ENCODE data around the gene FSHB. TPM values are rescaled to one million over a fixed set of nuclear protein-coding genes. Genes with fewer than 3 reads are reported as not detected.

The FSHB gene
- total RNA-seq, 1 donor from 2014 or later, result not detected

- intact Hi-C loops (cut with micrococcal nuclease), result no loop called here
- H3K27ac Mint-ChIP-seq, result no peak overlapping the region
These were observed 50.9 kb downstream of the FSHB start for GRCh38 chr11:30281476-30282288.

DNA sequence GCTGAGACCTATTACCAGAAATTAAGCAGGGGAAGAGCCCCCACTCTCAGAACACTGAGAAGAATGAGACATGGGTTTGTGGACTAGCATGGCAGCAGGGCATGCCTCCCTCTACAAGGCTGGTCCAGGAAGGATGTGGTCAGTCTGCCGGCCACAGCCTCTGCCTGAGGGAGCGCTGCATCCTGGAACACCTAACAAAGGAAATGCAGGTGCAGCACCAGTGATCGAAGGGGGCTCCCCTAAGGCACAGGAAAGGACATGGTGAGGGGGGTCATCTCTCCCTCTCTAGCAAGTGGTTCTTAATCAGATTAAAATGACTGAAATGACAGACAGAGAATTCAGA is 51.4 kb downstream of the FSHB start:
- intact Hi-C loops (cut with micrococcal nuclease), result no loop called here
- Mint-ChIP-seq H3K27me3 (ENCODE audit: insufficient read depth) (peaks cover 13% of the 10 kb centered on the region), H3K4me3 (no peak overlapping the region), H3K27ac (no peak overlapping the region), H3K36me3 (ENCODE audit: low read depth) (no peaks in the 10 kb centered on the region), H3K9me3 (no peaks in the 10 kb centered on the region), H3K4me1 (ENCODE audit: low read depth) (peaks cover 17% of the 10 kb centered on the region)
- no peak for DNase-seq (ENCODE audit: low spot score)

More at GRCh38 chr11:30281476-30282288, 50.9 kb downstream of the FSHB start:
- Mint-ChIP-seq H3K9me3 (no peaks in the 10 kb centered on the region), H3K36me3 (ENCODE audit: low read depth) (no peaks in the 10 kb centered on the region), H3K27me3 (ENCODE audit: insufficient read depth) (peaks cover 9% of the 10 kb centered on the region), H3K4me3 (no peak overlapping the region), H3K4me1 (ENCODE audit: low read depth) (peaks cover 17% of the 10 kb centered on the region)
- no peak for DNase-seq (ENCODE audit: low spot score)

Other genes starting within 250 kb of the FSHB start
- gene KCNA4, start 214.0 kb upstream of the FSHB start, total RNA-seq, result not detected in 2 replicates
- 47.6 and 48.8 TPM in 2 replicates for gene ARL14EP, start 92.1 kb downstream of the FSHB start, total RNA-seq